GM21526 (cell line): Measurements from ENCODE around the gene CDK11A.
"Not testable (repeated sequence)": the region's sequence is repeated elsewhere in the genome, so short reads cannot be mapped to it uniquely, and the experiment has no call there.

Experiments used
- ATAC-seq: cut with Tn5 transposase; IDR thresholded peaks from one replicate; pipeline ENCODE4 v1.9.1; 2021; ENCODE audit warnings: moderate library complexity; ENCODE audit not compliant: unreplicated experiment, low FRiP score

The CDK11A gene

GRCh38 chr1:1664941-1665814 lies 59.0 kb downstream of the CDK11A start:
- ATAC-seq = no peak

- not testable (repeated sequence) for ATAC-seq
Measured at GRCh38 chr1:1664318-1664717, 59.8 kb downstream of the CDK11A start.

DNA sequence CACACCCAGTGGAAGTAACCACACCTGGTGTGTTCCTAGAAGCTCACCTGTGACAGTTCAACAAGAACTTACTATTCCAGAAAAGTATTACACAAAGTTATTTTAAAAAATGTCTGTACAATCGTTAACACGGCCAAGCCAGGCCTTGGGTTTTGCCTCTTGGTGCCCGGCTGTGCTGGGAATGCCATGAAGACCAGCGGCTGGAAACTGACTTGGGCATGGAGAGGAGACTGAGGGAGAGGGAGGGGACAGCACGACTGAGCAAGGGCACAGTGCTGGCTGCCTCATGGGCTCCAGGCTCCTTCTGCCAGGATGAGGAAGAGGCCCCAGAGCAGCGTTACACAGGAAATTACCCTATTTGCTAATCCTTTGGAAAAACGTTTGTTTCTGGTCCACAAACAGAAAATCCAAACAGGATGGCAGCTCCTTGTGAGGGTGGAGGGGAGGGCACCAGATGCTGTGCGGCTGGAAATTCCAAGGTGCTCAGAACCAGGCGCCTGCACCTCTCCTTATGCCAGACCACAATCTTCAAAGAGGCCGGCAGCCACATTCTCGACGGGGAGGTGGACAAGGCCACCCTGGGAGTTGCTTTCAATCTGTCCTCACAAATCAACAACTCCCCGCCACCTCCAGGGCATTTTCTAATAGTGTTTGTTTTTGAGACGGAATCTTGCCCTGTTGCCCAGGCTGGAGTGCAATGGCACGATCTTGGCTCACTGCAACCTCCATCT lies 61.2 kb downstream of the CDK11A start:
- ATAC-seq = not testable (repeated sequence)

- ATAC-seq = not testable (repeated sequence)
Measured at GRCh38 chr1:1662392-1662791, 61.8 kb downstream of the CDK11A start.

GRCh38 chr1:1658583-1659549 lies 65.3 kb downstream of the CDK11A start, which contains the start of gene CDK11B:
Gene CDK11B (minus strand): TSS chr1:1659004. CDS start chr1:1657485, 1,519 bp downstream.
- ATAC-seq = peak; percentile 82
